Ureter (tissue), 1 donor: ENCODE data around the gene TTBK1. TPM values are rescaled to one million over a fixed set of nuclear protein-coding genes. Genes with fewer than 3 reads are reported as not detected.

Experiments used
- DNase-seq: peaks from one replicate; pipeline ENCODE4 v3.0.0-alpha.2; 2020; ENCODE audit warnings: low spot score
- total RNA-seq: library from RNA; stranded (reverse); gene quantifications from one replicate; pipeline ENCODE4 v1.2.4, GENCODE V29; 2023
- donor health status: DM: yes; HTN: yes; CAD: no.

Gene TTBK1
- total RNA-seq, 1 donor from 2014 or later, result not detected

- DNase-seq, result no peak
Observed at GRCh38 chr6:43271944-43272343, 28.7 kb downstream of the TTBK1 start.

- DNase-seq, result no peak
Observed at GRCh38 chr6:43273707-43274106, 30.4 kb downstream of the TTBK1 start.

- no peak for DNase-seq
Observed at GRCh38 chr6:43274127-43274915, 31.0 kb downstream of the TTBK1 start.

GRCh38 chr6:43274916-43275597, 31.8 kb downstream of the TTBK1 start:
- no peak for DNase-seq

GRCh38 chr6:43275801-43276576, 32.7 kb downstream of the TTBK1 start:
- DNase-seq, result no peak

GRCh38 chr6:43276577-43277305, 33.5 kb downstream of the TTBK1 start:
- DNase-seq, result no peak

GRCh38 chr6:43277306-43277642, 34.0 kb downstream of the TTBK1 start:
- DNase-seq, result no peak

GRCh38 chr6:43277643-43278523, 34.6 kb downstream of the TTBK1 start:
- no peak for DNase-seq

GRCh38 chr6:43278524-43279078, 35.3 kb downstream of the TTBK1 start:
- DNase-seq, result no peak

- DNase-seq, result no peak
Observed at GRCh38 chr6:43280234-43280633, 37.0 kb downstream of the TTBK1 start.

- DNase-seq, result no peak
Observed at GRCh38 chr6:43282060-43282459, 38.8 kb downstream of the TTBK1 start.

- DNase-seq, result no peak
Observed at GRCh38 chr6:43282636-43283513, 39.6 kb downstream of the TTBK1 start.

GRCh38 chr6:43283514-43283901, 40.2 kb downstream of the TTBK1 start:
- DNase-seq, result no peak

- DNase-seq, result no peak
Observed at GRCh38 chr6:43283905-43284304, 40.6 kb downstream of the TTBK1 start.

GRCh38 chr6:43284991-43285781, 41.9 kb downstream of the TTBK1 start:
- no peak for DNase-seq

GRCh38 chr6:43285832-43286231, 42.6 kb downstream of the TTBK1 start:
- no peak for DNase-seq

GRCh38 chr6:43286456-43286979, 43.2 kb downstream of the TTBK1 start:
- DNase-seq, result no peak

GRCh38 chr6:43286980-43287716, 43.9 kb downstream of the TTBK1 start:
- DNase-seq, result no peak
